B cell (primary cell): ENCODE results near the gene TRAPPC5. TPM values are rescaled to one million over a fixed set of nuclear protein-coding genes. Genes with fewer than 3 reads are reported as not detected.

Experiments
- ATAC-seq: fragments of 200-7000 bp; cut with Tn5 transposase; one replicate; pipeline ENCODE4 v1.10.0; 2021; ENCODE audit warnings: low read depth, mild to moderate bottlenecking, moderate number of reproducible peaks, moderate library complexity
- CTCF ChIA-PET: fragments of 350-600 bp; sonication (Branson Sonifier 250); formaldehyde crosslinking; loops from one replicate; lab custom pipeline; 2021; ENCODE audit warnings: antibody characterized with exemption, inconsistent platforms; lab: Charles Lee
- POLR2A ChIA-PET: fragments of 350-600 bp; sonication (Branson Sonifier 250); formaldehyde crosslinking; loops from one replicate; lab custom pipeline; 2021; ENCODE audit warnings: antibody characterized with exemption; lab: Charles Lee
- DNase-seq: peaks from one replicate; pipeline ENCODE4 v3.0.0; 2013
- H2AFZ ChIP-seq: 2 replicates; pipeline ENCODE4 v1.6.1; 2012; ENCODE audit warnings: mild to moderate bottlenecking, low read depth, low read length; ENCODE audit not compliant: insufficient read depth, poor library complexity, severe bottlenecking
- H3K27ac ChIP-seq, 2 donors: 1 replicate in 1 of 2; 2 replicates in 1 of 2; pipeline ENCODE4 v1.5.1; 2012 to 2013; ENCODE audit warnings: low read length in 2 of 2, mild to moderate bottlenecking in 2 of 2, moderate library complexity in 1 of 2
- H3K27me3 ChIP-seq, 4 experiments: fragments of 200-600 bp in 1 of 4; sonication (generic) in 1 of 4; replicated peaks in 1 of 4; 1 replicate in 2 of 4; 2 replicates in 2 of 4; pipeline versions ENCODE4 v1.6.1 to v1.7.0; 2013 to 2016; ENCODE audit warnings: low read length in 3 of 4, mild to moderate bottlenecking in 2 of 4, mixed read lengths in 1 of 4, moderate library complexity in 1 of 4; ENCODE audit not compliant: insufficient read depth in 4 of 4, control insufficient read depth in 3 of 4; ENCODE audit errors: control extremely low read depth in 1 of 4
- H3K36me3 ChIP-seq, 2 experiments: replicated peaks in 1 of 2; 1 replicate in 1 of 2; 2 replicates in 1 of 2; pipeline versions ENCODE4 v1.6.1 to v1.7.1; 2013; ENCODE audit warnings: low read length in 1 of 2; ENCODE audit not compliant: insufficient read depth in 2 of 2, control insufficient read depth in 1 of 2; ENCODE audit errors: control extremely low read depth in 1 of 2, extremely low read depth in 1 of 2
- H3K4me1 ChIP-seq, 2 donors: fragments of 200-600 bp in 1 of 2; sonication (generic) in 1 of 2; 1 replicate in 1 of 2; 2 replicates in 1 of 2; pipeline versions ENCODE4 v1.5.1 to v1.6.1; 2013 to 2017; ENCODE audit warnings: low read length in 2 of 2; ENCODE audit not compliant: control insufficient read depth in 2 of 2, insufficient read depth in 2 of 2
- H3K4me2 ChIP-seq: replicated peaks from 2 replicates; pipeline ENCODE3; 2012; ENCODE audit warnings: mild to moderate bottlenecking, low read depth, low read length; ENCODE audit not compliant: poor library complexity, severe bottlenecking
- H3K4me3 ChIP-seq, 5 experiments: fragments of 200-600 bp in 1 of 5; sonication (generic) in 1 of 5; 1 replicate in 3 of 5; 2 replicates in 2 of 5; pipeline versions ENCODE4 v1.5.1 to v1.7.0; 2011 to 2016; ENCODE audit warnings: low read length in 4 of 5, mild to moderate bottlenecking in 4 of 5, low read depth in 2 of 5, control low read depth in 1 of 5, moderate library complexity in 1 of 5; ENCODE audit not compliant: insufficient read depth in 1 of 5; ENCODE audit errors: control extremely low read depth in 1 of 5, extremely low read depth in 1 of 5
- H3K79me2 ChIP-seq: fragments of 200-600 bp; sonication (generic); one replicate; pipeline ENCODE4 v1.6.0; 2016; ENCODE audit warnings: low read length; ENCODE audit not compliant: control insufficient read depth, insufficient read depth
- H3K9ac ChIP-seq: fragments of 200-600 bp; sonication (generic); 2 replicates; pipeline ENCODE4 v1.6.1; 2017; ENCODE audit warnings: mild to moderate bottlenecking, low read length, moderate library complexity
- H3K9me3 ChIP-seq, 3 donors: one replicate each; pipeline versions ENCODE4 v1.6.1 to v1.7.1; 2013; ENCODE audit warnings: low read length in 2 of 3; ENCODE audit not compliant: control insufficient read depth in 2 of 3, insufficient read depth in 1 of 3; ENCODE audit errors: control extremely low read depth in 1 of 3
- H4K20me1 ChIP-seq: 2 replicates; pipeline ENCODE4 v1.6.0; 2012; ENCODE audit warnings: mild to moderate bottlenecking, low read length; ENCODE audit not compliant: insufficient read depth, control insufficient read depth, poor library complexity, severe bottlenecking
- H3K27ac Mint-ChIP-seq: one replicate; pipeline ENCODE4 v1.8.0; 2021; ENCODE audit warnings: mixed read lengths
- H3K27me3 Mint-ChIP-seq: one replicate; pipeline ENCODE4 v1.8.0; 2021; ENCODE audit warnings: mixed read lengths
- H3K4me1 Mint-ChIP-seq: one replicate; pipeline ENCODE4 v1.8.0; 2021; ENCODE audit warnings: mixed read lengths
- H3K4me3 Mint-ChIP-seq: one replicate; pipeline ENCODE4 v1.8.0; 2021; ENCODE audit warnings: mixed read lengths
- H3K9me3 Mint-ChIP-seq: one replicate; pipeline ENCODE4 v1.8.0; 2022; ENCODE audit warnings: mixed read lengths; ENCODE audit not compliant: insufficient read depth
- EZH2 ChIP-seq: IDR thresholded peaks from 2 replicates; pipeline ENCODE4 v1.6.1; 2012; ENCODE audit warnings: borderline replicate concordance, low read depth, mild to moderate bottlenecking, moderate library complexity, low read length; ENCODE audit not compliant: insufficient read depth, poor library complexity, severe bottlenecking
- WGBS: methylation state at CpG from one replicate; pipeline ENCODE4 v1.1.5; 2013; ENCODE audit warnings: missing lambda C conversion rate; ENCODE audit not compliant: insufficient coverage; 5-methylcytosine and 5-hydroxymethylcytosine counted together
- intact Hi-C: fragments of 100-400 bp; cut with micrococcal nuclease; formaldehyde crosslinking; loops from one replicate; pipeline ENCODE4 v1.10.0; 2022
- polyA plus RNA-seq: library from polyadenylated mRNA; depleted of rRNA; stranded (reverse); fragments of >200 nt; gene quantifications from 2 replicates; pipeline ENCODE4 v1.2.3, GENCODE V29; 2012
- total RNA-seq, 2 donors: library from RNA; stranded (reverse); fragments of 120-200 nt in 1 of 2; gene quantifications; 1 replicate in 1 of 2; 2 replicates in 1 of 2; pipeline versions ENCODE4 v1.2.3 to v1.2.4, GENCODE V29; 2013 to 2022
- TF ChIP-seq, protein P1 (sequence below): fragments of 200-600 bp; IDR thresholded peaks from one replicate; pipeline ENCODE4 v1.8.0; 2022; ENCODE audit warnings: antibody characterized with exemption, mild to moderate bottlenecking

Gene TRAPPC5
- total and polyA plus RNA-seq, 2 donors (not counting 1 experiment from before 2014, with no cell fraction given) = 61.5 to 64.9 TPM

DNA sequence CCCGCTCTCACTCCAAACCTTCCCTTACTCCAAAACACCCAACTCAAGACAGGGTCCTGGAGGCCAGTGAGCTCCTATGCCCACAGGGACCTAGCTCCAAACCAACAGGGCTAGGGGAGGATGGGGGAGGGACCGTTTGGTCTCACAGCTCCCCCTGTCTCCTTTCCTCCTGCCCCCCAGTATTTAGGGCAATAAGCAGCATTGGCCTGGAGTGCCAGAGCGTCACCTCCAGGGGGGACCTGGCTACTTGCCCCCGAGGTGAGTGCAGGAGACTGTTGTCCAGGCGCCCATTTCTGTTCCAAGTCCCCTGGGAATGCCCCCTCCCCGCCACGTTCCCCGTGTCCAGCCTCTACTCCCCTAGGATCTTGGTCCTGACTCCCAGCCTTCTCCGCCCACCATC, 11.0 kb upstream of the TRAPPC5 start:
- POLR2A ChIA-PET = interaction anchor here (0.6 kb wide), 1 partner anchor 9 kb away, joined by 3 read pairs; no protein-coding TSS in a partner anchor
- peaks cover 0 to 8% (median 0%) of the 10 kb centered on the region in 3 donors for H3K9me3 ChIP-seq
- 54% methylated on average over 8 of the region's 9 CpGs for WGBS
- intact Hi-C loops = no loop called here
- H4K20me1 ChIP-seq = no peaks in the 10 kb centered on the region
- H3K4me1 Mint-ChIP-seq = peaks cover 12% of the 10 kb centered on the region
- H3K9ac ChIP-seq = no peak overlapping the region
- CTCF ChIA-PET = interaction anchor here (0.6 to 3.0 kb wide), 2 partner anchors 11 to 506 kb away, joined by 3 to 9 read pairs; partner anchors contain the start of gene TRAPPC5
- H3K36me3 ChIP-seq = no peaks in the 10 kb centered on the region
- H3K27me3 ChIP-seq = peaks cover 0 to 44% (median 9%) of the 10 kb centered on the region in 4 experiments
- no peak overlapping the region for H3K4me3 Mint-ChIP-seq
- H3K4me3 ChIP-seq = no peak overlapping the region
- H3K4me1 ChIP-seq = peaks cover 8% of the 10 kb centered on the region in 2 donors
- no peaks in the 10 kb centered on the region for H3K9me3 Mint-ChIP-seq
- H3K79me2 ChIP-seq = no peaks in the 10 kb centered on the region
- ATAC-seq (no peak), DNase-seq (no peak)
- H2AFZ ChIP-seq = no peak overlapping the region
- H3K27ac Mint-ChIP-seq = peak overlapping the region; percentile 12
- no peak overlapping the region for H3K4me2 ChIP-seq
- H3K27me3 Mint-ChIP-seq = peaks cover 42% of the 10 kb centered on the region
- H3K27ac ChIP-seq = no peak overlapping the region
- no peak for TF ChIP-seq EZH2
- TF ChIP-seq, protein P1, sequence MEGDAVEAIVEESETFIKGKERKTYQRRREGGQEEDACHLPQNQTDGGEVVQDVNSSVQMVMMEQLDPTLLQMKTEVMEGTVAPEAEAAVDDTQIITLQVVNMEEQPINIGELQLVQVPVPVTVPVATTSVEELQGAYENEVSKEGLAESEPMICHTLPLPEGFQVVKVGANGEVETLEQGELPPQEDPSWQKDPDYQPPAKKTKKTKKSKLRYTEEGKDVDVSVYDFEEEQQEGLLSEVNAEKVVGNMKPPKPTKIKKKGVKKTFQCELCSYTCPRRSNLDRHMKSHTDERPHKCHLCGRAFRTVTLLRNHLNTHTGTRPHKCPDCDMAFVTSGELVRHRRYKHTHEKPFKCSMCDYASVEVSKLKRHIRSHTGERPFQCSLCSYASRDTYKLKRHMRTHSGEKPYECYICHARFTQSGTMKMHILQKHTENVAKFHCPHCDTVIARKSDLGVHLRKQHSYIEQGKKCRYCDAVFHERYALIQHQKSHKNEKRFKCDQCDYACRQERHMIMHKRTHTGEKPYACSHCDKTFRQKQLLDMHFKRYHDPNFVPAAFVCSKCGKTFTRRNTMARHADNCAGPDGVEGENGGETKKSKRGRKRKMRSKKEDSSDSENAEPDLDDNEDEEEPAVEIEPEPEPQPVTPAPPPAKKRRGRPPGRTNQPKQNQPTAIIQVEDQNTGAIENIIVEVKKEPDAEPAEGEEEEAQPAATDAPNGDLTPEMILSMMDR = no peak

DNA sequence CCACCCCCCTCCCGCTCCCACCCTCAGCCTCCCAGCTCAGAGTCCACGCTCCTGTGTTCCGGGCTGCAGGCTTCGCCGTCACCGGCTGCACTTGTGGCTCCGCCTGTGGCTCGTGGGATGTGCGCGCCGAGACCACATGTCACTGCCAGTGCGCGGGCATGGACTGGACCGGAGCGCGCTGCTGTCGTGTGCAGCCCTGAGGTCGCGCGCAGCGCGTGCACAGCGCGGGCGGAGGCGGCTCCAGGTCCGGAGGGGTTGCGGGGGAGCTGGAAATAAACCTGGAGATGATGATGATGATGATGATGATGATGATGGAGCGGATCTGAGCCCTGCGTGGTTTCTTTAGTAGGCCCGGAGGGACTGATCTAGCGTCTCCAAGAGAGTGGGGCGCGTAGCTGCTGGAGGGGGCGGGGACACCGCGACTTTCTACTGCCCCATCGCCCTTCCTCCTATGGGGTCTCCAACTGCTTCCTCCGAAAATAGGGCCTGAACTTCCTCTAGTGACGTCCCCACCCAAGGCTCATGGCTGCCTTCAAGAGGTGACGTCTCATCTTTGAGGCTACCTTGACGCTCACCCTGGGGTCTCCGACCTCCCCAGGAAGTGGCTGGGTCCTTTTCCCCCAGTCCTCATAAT, 10.4 kb upstream of the TRAPPC5 start:
- peak overlapping the region; percentile 70 for H3K4me2 ChIP-seq

More for the DNA sequence above, 10.4 kb upstream of the TRAPPC5 start:
- TF ChIP-seq, protein P1 = no peak
- no peak for TF ChIP-seq EZH2
- Mint-ChIP-seq H3K4me1 (peaks cover 12% of the 10 kb centered on the region), H3K4me3 (peak overlapping the region; percentile 72), H3K27me3 (peaks cover 42% of the 10 kb centered on the region), H3K27ac (no peak overlapping the region), H3K9me3 (no peaks in the 10 kb centered on the region)
- DNase-seq (peak; percentile 28), ATAC-seq (peak; percentile 10)
- 6% methylated on average over 41 of the region's 43 CpGs for WGBS
- POLR2A ChIA-PET = interaction anchor here (0.6 kb wide), 1 partner anchor 8 kb away, joined by 3 read pairs; no protein-coding TSS in a partner anchor
- peaks cover 0 to 8% (median 0%) of the 10 kb centered on the region in 3 donors for H3K9me3 ChIP-seq
- CTCF ChIA-PET = interaction anchor here (0.6 to 3.0 kb wide), 3 partner anchors 11 to 506 kb away, joined by 3 to 9 read pairs (median 3); partner anchors contain the start of gene TRAPPC5
- peaks cover 0 to 44% (median 9%) of the 10 kb centered on the region in 4 experiments for H3K27me3 ChIP-seq
- no peaks in the 10 kb centered on the region for H3K36me3 ChIP-seq
- H3K4me1 ChIP-seq = peaks cover 8% of the 10 kb centered on the region in 2 donors
- peak overlapping the region; percentile 15 for H3K9ac ChIP-seq
- H3K4me3 ChIP-seq = peak overlapping the region in 2 of 5 experiments; percentile 21 to 48
- no peaks in the 10 kb centered on the region for H4K20me1 ChIP-seq
- intact Hi-C loops = no loop called here
- H2AFZ ChIP-seq = peak overlapping the region; percentile 49
- H3K79me2 ChIP-seq = no peaks in the 10 kb centered on the region
- H3K27ac ChIP-seq = no peak overlapping the region
